CD4-positive, alpha-beta T cell treated with Interleukin-10 for 1 hour (primary cell): ENCODE results near the gene XIRP1.
A peak's percentile ranks its signal among the peaks of the same experiment; 100 is the strongest.

Source experiments
- DNase-seq: peaks from one replicate; pipeline ENCODE4 v3.0.0-alpha.2; 2020

Gene XIRP1

GRCh38 chr3:39209329-39209970 is 17.1 kb upstream of the XIRP1 start:
- DNase-seq = no peak

- peak; percentile 63 for DNase-seq
Observed at GRCh38 chr3:39208463-39209055, 16.2 kb upstream of the XIRP1 start.

GRCh38 chr3:39207361-39208186 is 15.2 kb upstream of the XIRP1 start:
- DNase-seq = no peak

GRCh38 chr3:39205919-39206516 is 13.6 kb upstream of the XIRP1 start:
- DNase-seq = no peak

- no peak for DNase-seq
Observed at GRCh38 chr3:39205131-39205530, 12.7 kb upstream of the XIRP1 start.

- no peak for DNase-seq
Observed at GRCh38 chr3:39203860-39204259, 11.5 kb upstream of the XIRP1 start.

GRCh38 chr3:39203402-39203801 is 11.0 kb upstream of the XIRP1 start:
- DNase-seq = no peak

- DNase-seq = no peak
Observed at GRCh38 chr3:39202094-39202493, 9.7 kb upstream of the XIRP1 start.

GRCh38 chr3:39196671-39197356 is 4.4 kb upstream of the XIRP1 start:
- DNase-seq = no peak

GRCh38 chr3:39196034-39196433 is 3.6 kb upstream of the XIRP1 start:
- no peak for DNase-seq

- no peak for DNase-seq
Observed at GRCh38 chr3:39193391-39193790, 996 bp upstream of the XIRP1 start.

GRCh38 chr3:39191773-39192172 is 622 bp downstream of the XIRP1 start:
- DNase-seq = no peak

GRCh38 chr3:39191111-39191510 is 1.3 kb downstream of the XIRP1 start:
- no peak for DNase-seq

- DNase-seq = no peak
Observed at GRCh38 chr3:39190281-39191025, 1.9 kb downstream of the XIRP1 start.

GRCh38 chr3:39189959-39190269 is 2.5 kb downstream of the XIRP1 start:
- peak; percentile 77 for DNase-seq

- DNase-seq = no peak
Observed at GRCh38 chr3:39189150-39189958, 3.0 kb downstream of the XIRP1 start.

GRCh38 chr3:39188271-39189149 is 3.9 kb downstream of the XIRP1 start:
- no peak for DNase-seq

- DNase-seq = no peak
Observed at GRCh38 chr3:39187372-39188155, 4.8 kb downstream of the XIRP1 start.

- no peak for DNase-seq
Observed at GRCh38 chr3:39186692-39187151, 5.7 kb downstream of the XIRP1 start.
